Large intestine (tissue), 3 donors: Measurements from ENCODE around the gene STARD13. TPM values are rescaled to one million over a fixed set of nuclear protein-coding genes. Genes with fewer than 3 reads are reported as not detected.

Experiments
- DNase-seq, 2 donors: peaks; one replicate each; pipeline versions ENCODE4 v3.0.0 to v3.0.0-alpha.2; 2013
- H3K27ac ChIP-seq: one replicate; pipeline ENCODE4 v1.5.1; 2013; ENCODE audit warnings: low read length
- H3K27me3 ChIP-seq: 2 replicates; pipeline ENCODE4 v1.6.1; 2013; ENCODE audit warnings: low read length; ENCODE audit not compliant: control insufficient read depth, insufficient read depth
- H3K36me3 ChIP-seq: 2 replicates; pipeline ENCODE4 v1.6.1; 2013; ENCODE audit warnings: low read length; ENCODE audit not compliant: control insufficient read depth, insufficient read depth
- H3K4me1 ChIP-seq: one replicate; pipeline ENCODE4 v1.6.1; 2013; ENCODE audit warnings: low read length; ENCODE audit not compliant: control insufficient read depth, insufficient read depth
- H3K4me3 ChIP-seq: one replicate; pipeline ENCODE4 v1.5.1; 2013; ENCODE audit warnings: low read length
- H3K9me3 ChIP-seq: one replicate; pipeline ENCODE4 v1.6.1; 2013; ENCODE audit warnings: mild to moderate bottlenecking, low read depth, low read length, moderate library complexity; ENCODE audit not compliant: control insufficient read depth
- WGBS: methylation state at CpG from one replicate; pipeline ENCODE4 v1.1.5; 2013; ENCODE audit warnings: low lambda C conversion rate; ENCODE audit not compliant: insufficient coverage; 5-methylcytosine and 5-hydroxymethylcytosine counted together
- polyA plus RNA-seq: library from polyadenylated mRNA; unstranded; fragments of 120-200 nt; gene quantifications from one replicate; pipeline ENCODE4 v1.2.1, GENCODE V29; 2013

Gene STARD13
- polyA plus RNA-seq, 1 donor, result 15.4 TPM

GRCh38 chr13:33311040-33311439 is 25.5 kb upstream of the STARD13 start:
- Histone ChIP-seq H3K27ac (no peak overlapping the region), H3K4me1 (no peaks in the 10 kb centered on the region), H3K4me3 (no peak overlapping the region), H3K36me3 (no peaks in the 10 kb centered on the region), H3K9me3 (peaks cover 5% of the 10 kb centered on the region), H3K27me3 (no peaks in the 10 kb centered on the region)
- DNase-seq, result no peak
- no CpG with 5 or more reads among the region's 2 CpGs for WGBS

GRCh38 chr13:33310245-33311038 is 24.9 kb upstream of the STARD13 start:
- Histone ChIP-seq H3K36me3 (no peaks in the 10 kb centered on the region), H3K4me1 (no peaks in the 10 kb centered on the region), H3K27me3 (no peaks in the 10 kb centered on the region), H3K4me3 (no peak overlapping the region), H3K9me3 (peaks cover 5% of the 10 kb centered on the region), H3K27ac (no peak overlapping the region)
- WGBS, result 100% methylated on average over 1 of the region's 4 CpGs
- DNase-seq, result no peak

DNA sequence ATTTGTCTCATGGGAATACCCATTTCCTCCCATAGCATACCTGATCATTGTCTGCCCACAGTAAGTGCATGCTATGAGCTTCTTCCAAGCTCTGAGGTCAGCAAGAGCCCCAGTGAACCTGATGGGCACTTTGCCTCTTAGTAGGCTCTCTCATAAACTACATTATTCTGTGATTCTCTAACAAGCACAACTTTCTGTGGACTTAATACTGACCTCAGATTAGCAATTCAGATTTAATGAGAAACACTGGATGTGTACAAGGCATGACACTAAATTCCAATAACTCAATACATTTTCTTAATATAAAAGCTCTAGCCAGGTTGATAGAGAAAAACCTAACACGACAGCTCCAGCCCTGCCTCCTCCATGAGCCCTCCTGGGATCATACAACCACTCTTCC is 23.3 kb upstream of the STARD13 start:
- WGBS, result no CpG with 5 or more reads among the region's 1 CpG
- Histone ChIP-seq H3K27ac (no peak overlapping the region), H3K36me3 (no peaks in the 10 kb centered on the region), H3K27me3 (no peaks in the 10 kb centered on the region), H3K9me3 (peaks cover 5% of the 10 kb centered on the region), H3K4me1 (no peaks in the 10 kb centered on the region), H3K4me3 (no peak overlapping the region)
- DNase-seq, result no peak

DNA sequence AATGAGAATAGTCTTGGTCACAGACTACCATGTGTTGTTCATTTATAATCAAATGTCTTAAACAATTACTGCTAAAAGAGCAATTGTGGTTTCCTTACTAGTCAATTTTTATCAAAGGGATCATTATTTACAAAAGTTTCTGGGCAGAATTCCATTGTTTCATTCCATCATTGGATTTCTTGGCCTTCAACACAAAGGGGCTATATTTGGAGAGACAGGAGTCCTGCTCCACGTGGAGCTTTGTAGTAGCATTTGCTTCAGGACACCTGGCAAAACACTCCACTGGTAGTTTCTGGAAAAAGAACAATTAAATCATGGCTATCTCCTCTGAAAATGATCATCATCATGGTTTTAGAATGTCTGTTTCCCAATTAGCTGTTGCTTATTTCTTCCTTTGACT is 22.3 kb upstream of the STARD13 start:
- no CpG with 5 or more reads among the region's 1 CpG for WGBS
- Histone ChIP-seq H3K27me3 (no peaks in the 10 kb centered on the region), H3K4me1 (no peaks in the 10 kb centered on the region), H3K36me3 (no peaks in the 10 kb centered on the region), H3K9me3 (peaks cover 5% of the 10 kb centered on the region), H3K4me3 (no peak overlapping the region), H3K27ac (no peak overlapping the region)
- no peak for DNase-seq

GRCh38 chr13:33303855-33304597 is 18.5 kb upstream of the STARD13 start:
- H3K36me3 ChIP-seq, result no peaks in the 10 kb centered on the region
- no peaks in the 10 kb centered on the region for H3K27me3 ChIP-seq
- no peaks in the 10 kb centered on the region for H3K4me1 ChIP-seq
- 14% methylated on average over 1 of the region's 3 CpGs for WGBS
- no peak overlapping the region for H3K4me3 ChIP-seq
- peaks cover 5% of the 10 kb centered on the region for H3K9me3 ChIP-seq
- no peak overlapping the region for H3K27ac ChIP-seq
- no peak for DNase-seq

- no peaks in the 10 kb centered on the region for H3K9me3 ChIP-seq
- no peak for DNase-seq
- H3K4me1 ChIP-seq, result no peaks in the 10 kb centered on the region
- H3K27ac ChIP-seq, result no peak overlapping the region
- 80% methylated on average over 1 of the region's 3 CpGs for WGBS
- no peaks in the 10 kb centered on the region for H3K27me3 ChIP-seq
- no peaks in the 10 kb centered on the region for H3K36me3 ChIP-seq
- no peak overlapping the region for H3K4me3 ChIP-seq
Observed at GRCh38 chr13:33299626-33300025, 14.1 kb upstream of the STARD13 start.

- Histone ChIP-seq H3K27ac (peak overlapping the region; percentile 13), H3K4me1 (no peaks in the 10 kb centered on the region), H3K27me3 (no peaks in the 10 kb centered on the region), H3K4me3 (no peak overlapping the region), H3K9me3 (no peaks in the 10 kb centered on the region), H3K36me3 (no peaks in the 10 kb centered on the region)
- DNase-seq, result peak in 1 of 2 donors; percentile 45
- WGBS, result 20% methylated on average over 1 of the region's 7 CpGs
Observed at GRCh38 chr13:33296793-33297425, 11.4 kb upstream of the STARD13 start.

DNA sequence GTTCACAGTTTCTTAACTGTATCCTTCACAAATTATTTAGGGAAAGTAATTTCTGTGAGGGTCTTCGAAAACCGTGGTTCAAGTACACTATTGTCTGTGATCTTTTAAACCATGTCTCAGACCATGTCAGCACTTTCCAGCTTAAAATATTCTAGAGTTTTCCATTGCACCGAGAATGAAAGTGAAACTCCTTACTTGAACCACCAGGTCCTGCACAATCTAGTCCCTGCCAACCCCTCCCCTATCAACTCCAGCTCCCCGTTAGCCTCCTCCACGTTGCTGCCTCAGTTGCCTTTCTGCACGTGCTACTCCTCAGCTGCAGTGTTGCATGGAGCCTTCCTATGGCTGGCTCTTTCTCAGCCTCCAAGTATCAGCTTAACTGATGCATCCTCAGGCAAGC is 7.2 kb upstream of the STARD13 start:
- Histone ChIP-seq H3K4me1 (no peaks in the 10 kb centered on the region), H3K27me3 (no peaks in the 10 kb centered on the region), H3K4me3 (no peak overlapping the region), H3K27ac (no peak overlapping the region), H3K36me3 (no peaks in the 10 kb centered on the region), H3K9me3 (no peaks in the 10 kb centered on the region)
- WGBS, result no CpG with 5 or more reads among the region's 6 CpGs
- no peak for DNase-seq

DNA sequence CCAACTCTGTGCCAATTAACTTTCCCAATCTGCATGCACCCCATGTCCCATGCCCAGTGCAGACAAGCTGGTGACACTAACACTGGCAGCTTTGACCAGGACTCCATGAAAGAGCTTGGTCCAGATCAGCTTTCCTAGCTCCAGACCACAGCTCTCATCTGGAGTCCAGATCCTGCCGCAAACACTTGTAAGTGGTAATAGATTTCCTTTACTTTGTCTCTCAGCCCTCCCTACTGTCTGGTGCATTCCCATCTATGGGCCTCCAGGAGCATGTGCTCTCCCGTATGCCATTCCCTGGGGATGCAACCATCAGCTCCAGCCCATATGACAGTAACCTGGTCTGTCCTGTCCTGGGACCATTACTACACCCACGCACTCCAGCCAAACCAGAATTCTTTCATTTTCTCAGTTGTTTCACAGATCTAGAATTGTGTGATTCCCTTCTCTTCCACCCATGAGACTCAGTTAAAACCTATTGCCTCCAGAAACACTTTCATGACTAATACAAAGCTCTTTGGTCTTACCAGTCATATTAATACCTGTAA is 4.9 kb upstream of the STARD13 start:
- no peak for DNase-seq
- Histone ChIP-seq H3K4me3 (no peak overlapping the region), H3K27ac (no peak overlapping the region), H3K9me3 (no peaks in the 10 kb centered on the region), H3K4me1 (peaks cover 6% of the 10 kb centered on the region), H3K27me3 (no peaks in the 10 kb centered on the region), H3K36me3 (no peaks in the 10 kb centered on the region)
- WGBS, result 100% methylated on average over 1 of the region's 3 CpGs

DNA sequence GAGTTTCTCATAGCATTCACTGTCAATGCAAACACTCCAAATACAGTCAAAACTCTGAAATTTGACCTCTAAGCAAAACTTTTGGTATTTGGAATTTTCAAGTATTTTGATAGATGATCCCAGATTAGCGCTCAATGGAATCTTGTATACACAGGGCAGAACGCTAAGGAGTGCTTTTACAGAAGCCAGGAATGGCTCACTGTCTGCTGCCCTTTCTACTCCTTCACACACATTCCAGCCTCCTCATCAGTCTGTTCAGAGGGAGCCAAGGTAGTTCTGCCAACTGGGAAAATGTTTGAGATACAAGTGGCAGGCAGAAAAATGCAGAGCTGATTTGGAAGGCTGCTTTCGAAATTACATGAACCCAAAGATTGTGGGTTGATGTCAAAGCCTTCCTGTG is 4.4 kb upstream of the STARD13 start:
- 100% methylated on average over 1 of the region's 3 CpGs for WGBS
- Histone ChIP-seq H3K36me3 (no peaks in the 10 kb centered on the region), H3K4me1 (peaks cover 6% of the 10 kb centered on the region), H3K9me3 (no peaks in the 10 kb centered on the region), H3K27me3 (no peaks in the 10 kb centered on the region), H3K4me3 (no peak overlapping the region), H3K27ac (no peak overlapping the region)
- DNase-seq, result no peak
